Right atrium auricular region (tissue), 2 donors: ENCODE measurements around the gene STRADB. TPM values are rescaled to one million over a fixed set of nuclear protein-coding genes. Genes with fewer than 3 reads are reported as not detected.

Experiments
- DNase-seq: peaks from one replicate; pipeline ENCODE4 v3.0.0-alpha.2; 2019; ENCODE audit warnings: low spot score
- H3K27ac ChIP-seq, 2 donors: fragments of 200-600 bp; sonication (generic); 1 replicate in 1 of 2; 2 replicates in 1 of 2; pipeline ENCODE4 v1.5.1; 2016 to 2019
- H3K27me3 ChIP-seq, 2 donors: fragments of 200-600 bp; sonication (generic); one replicate each; pipeline versions ENCODE4 v1.5.1 to v1.6.0; 2017 to 2019
- H3K36me3 ChIP-seq: fragments of 200-600 bp; sonication (generic); one replicate; pipeline ENCODE4 v1.5.1; 2016
- H3K4me1 ChIP-seq, 2 donors: fragments of 200-600 bp; sonication (generic); one replicate each; pipeline versions ENCODE4 v1.5.1 to v1.6.0; 2017 to 2019
- H3K4me3 ChIP-seq, 2 donors: fragments of 200-600 bp; sonication (generic); 1 replicate in 1 of 2; 2 replicates in 1 of 2; pipeline ENCODE4 v1.5.1; 2017 to 2019; ENCODE audit warnings: mild to moderate bottlenecking in 1 of 2, moderate library complexity in 1 of 2
- H3K9me3 ChIP-seq, 2 donors: fragments of 200-600 bp; sonication (generic); one replicate each; pipeline ENCODE4 v1.5.1; 2019
- total RNA-seq, 2 donors: library from RNA; depleted of rRNA; stranded (reverse); fragments of >200 nt; gene quantifications; one replicate each; pipeline ENCODE4 v1.1.0, GENCODE V29; 2016
- TF ChIP-seq, protein P1 (sequence below), 2 donors: fragments of 200-600 bp; sonication (generic); IDR thresholded peaks; one replicate each; pipeline ENCODE4 v1.5.1; 2019; ENCODE audit warnings: antibody characterized with exemption in 2 of 2

STRADB gene
- total RNA-seq, 2 donors from 2014 or later, result 28.5 to 78.1 TPM

DNA sequence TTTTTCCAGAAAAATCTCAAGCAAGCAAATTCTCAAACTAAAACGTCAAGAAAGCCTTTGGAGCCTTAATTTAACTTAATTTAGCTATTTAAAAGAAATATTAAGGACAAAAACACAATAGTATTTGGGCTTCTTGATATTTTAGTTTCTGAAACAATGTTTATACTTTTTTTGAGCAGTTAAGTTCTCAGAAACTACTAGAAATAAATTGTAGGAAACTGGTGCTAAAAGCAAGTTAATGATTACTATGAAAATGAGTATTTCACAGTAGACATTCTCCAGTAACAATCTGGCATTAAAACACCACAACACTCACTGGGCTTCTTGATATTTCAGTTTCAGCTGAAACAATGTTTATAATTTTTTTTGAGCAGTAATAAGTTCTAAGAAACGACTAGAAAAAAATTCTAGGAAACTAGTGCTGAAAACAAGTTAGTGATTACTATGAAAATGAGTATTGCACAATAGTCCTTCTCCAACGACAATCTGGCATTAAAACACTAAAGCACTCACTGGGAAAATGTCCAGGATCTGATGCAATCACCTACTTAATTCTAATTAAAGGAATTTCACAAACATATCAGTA, 45.4 kb upstream of the STRADB start:
- peak overlapping the region; percentile 30 to 36 for H3K4me3 ChIP-seq
- H3K36me3 ChIP-seq, result no peaks in the 10 kb centered on the region
- TF ChIP-seq, protein P1, sequence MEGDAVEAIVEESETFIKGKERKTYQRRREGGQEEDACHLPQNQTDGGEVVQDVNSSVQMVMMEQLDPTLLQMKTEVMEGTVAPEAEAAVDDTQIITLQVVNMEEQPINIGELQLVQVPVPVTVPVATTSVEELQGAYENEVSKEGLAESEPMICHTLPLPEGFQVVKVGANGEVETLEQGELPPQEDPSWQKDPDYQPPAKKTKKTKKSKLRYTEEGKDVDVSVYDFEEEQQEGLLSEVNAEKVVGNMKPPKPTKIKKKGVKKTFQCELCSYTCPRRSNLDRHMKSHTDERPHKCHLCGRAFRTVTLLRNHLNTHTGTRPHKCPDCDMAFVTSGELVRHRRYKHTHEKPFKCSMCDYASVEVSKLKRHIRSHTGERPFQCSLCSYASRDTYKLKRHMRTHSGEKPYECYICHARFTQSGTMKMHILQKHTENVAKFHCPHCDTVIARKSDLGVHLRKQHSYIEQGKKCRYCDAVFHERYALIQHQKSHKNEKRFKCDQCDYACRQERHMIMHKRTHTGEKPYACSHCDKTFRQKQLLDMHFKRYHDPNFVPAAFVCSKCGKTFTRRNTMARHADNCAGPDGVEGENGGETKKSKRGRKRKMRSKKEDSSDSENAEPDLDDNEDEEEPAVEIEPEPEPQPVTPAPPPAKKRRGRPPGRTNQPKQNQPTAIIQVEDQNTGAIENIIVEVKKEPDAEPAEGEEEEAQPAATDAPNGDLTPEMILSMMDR (IDR thresholded peaks at IDR 0.05), result no peak
- H3K4me1 ChIP-seq, result peaks cover 0 to 63% of the 10 kb centered on the region in 2 donors
- H3K27ac ChIP-seq, result peak overlapping the region; percentile 65 to 87
- H3K27me3 ChIP-seq, result no peaks in the 10 kb centered on the region
- H3K9me3 ChIP-seq, result no peaks in the 10 kb centered on the region
- no peak for DNase-seq

DNA sequence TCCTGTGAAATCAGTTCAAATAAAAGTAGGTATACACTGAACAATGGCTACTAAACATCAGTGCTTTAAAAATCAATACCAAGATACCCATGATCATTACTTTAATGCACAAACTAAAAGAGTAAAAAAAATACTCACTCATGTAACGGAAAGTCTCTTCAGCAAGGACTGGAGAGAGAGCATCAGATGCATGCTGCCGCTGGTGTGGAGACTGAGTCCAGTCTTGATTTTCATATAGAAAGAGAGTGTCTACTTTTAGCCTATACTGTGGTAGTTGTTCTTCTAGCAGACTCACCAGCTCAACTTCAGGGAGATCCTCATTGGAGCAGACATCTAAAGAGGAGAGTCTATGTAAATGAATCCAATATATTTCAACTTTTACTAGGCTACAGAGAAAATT, 44.3 kb upstream of the STRADB start:
- Histone ChIP-seq H3K27ac (peak overlapping the region; percentile 65 to 87), H3K4me3 (peak overlapping the region; percentile 30 to 36), H3K4me1 (peaks cover 0 to 68% of the 10 kb centered on the region in 2 donors), H3K9me3 (no peaks in the 10 kb centered on the region), H3K36me3 (no peaks in the 10 kb centered on the region), H3K27me3 (no peaks in the 10 kb centered on the region)
- TF ChIP-seq, protein P1 (IDR thresholded peaks at IDR 0.05), result no peak
- no peak for DNase-seq

DNA sequence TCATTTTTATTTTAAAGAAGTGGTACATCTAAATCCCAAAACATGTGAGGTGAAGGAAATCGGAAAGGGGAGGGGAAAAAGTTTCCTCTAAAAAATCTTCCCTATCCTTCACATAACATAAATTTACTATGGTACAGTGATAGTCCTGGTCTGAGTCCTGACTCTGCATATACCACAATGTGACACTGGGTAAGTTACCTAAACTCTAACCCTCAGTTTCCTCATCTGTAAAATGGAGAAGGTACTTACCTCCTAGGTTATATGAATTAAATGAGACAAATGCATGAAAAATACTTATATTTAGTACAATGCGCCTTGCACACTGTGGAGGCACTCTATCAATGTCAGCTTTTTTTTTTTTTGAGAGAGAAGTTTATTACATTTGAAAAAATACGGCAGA, 42.6 kb upstream of the STRADB start:
- Histone ChIP-seq H3K9me3 (no peaks in the 10 kb centered on the region), H3K4me3 (no peak overlapping the region), H3K27ac (no peak overlapping the region), H3K4me1 (peaks cover 0 to 76% of the 10 kb centered on the region in 2 donors), H3K36me3 (no peaks in the 10 kb centered on the region), H3K27me3 (no peaks in the 10 kb centered on the region)
- DNase-seq, result no peak
- TF ChIP-seq, protein P1 (IDR thresholded peaks at IDR 0.05), result no peak

DNA sequence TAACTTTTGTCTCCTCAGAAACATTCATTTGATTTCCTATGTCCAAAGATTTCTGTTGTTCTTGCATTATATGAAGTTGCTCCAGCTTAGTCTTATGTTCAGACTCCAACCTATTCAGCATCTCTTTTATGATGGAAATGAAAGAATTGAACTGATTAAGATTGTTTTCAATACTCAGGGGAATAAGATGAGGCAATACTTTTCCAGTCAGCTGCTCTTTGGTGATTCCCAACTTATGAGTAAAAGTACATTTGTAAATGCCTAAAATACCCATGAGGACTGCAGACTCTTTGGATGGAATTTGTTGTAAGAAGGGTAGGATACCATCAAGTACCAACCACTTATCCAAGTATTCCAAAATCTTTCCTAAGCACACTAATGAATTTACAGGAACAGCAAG, 40.1 kb upstream of the STRADB start:
- Histone ChIP-seq H3K9me3 (no peaks in the 10 kb centered on the region), H3K4me1 (peaks cover 0 to 76% of the 10 kb centered on the region in 2 donors), H3K36me3 (no peaks in the 10 kb centered on the region), H3K4me3 (no peak overlapping the region), H3K27me3 (no peaks in the 10 kb centered on the region), H3K27ac (peak overlapping the region in 1 of 2 donors; percentile 85)
- TF ChIP-seq, protein P1 (IDR thresholded peaks at IDR 0.05), result no peak
- no peak for DNase-seq

DNA sequence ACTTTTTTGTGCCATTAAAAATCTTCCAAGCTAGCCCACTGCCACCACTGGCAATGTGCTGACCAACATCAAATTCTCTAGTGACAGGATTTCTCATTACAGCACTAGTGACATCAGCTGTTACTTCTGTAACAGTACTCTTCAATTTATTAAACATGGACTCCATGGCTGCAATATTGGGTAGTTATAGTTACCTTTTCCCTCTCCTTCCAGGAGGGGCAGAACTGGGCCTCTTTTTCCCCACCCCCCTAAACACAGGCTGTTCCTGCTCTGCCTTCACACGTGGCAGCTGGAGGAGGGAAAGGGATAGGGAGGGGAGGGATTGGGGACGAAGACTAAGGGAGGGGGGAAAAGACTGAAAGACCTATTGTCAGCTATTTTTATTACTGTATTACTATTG, 38.4 kb upstream of the STRADB start:
- H3K4me1 ChIP-seq, result peaks cover 0 to 66% of the 10 kb centered on the region in 2 donors
- TF ChIP-seq, protein P1 (IDR thresholded peaks at IDR 0.05), result no peak

DNA sequence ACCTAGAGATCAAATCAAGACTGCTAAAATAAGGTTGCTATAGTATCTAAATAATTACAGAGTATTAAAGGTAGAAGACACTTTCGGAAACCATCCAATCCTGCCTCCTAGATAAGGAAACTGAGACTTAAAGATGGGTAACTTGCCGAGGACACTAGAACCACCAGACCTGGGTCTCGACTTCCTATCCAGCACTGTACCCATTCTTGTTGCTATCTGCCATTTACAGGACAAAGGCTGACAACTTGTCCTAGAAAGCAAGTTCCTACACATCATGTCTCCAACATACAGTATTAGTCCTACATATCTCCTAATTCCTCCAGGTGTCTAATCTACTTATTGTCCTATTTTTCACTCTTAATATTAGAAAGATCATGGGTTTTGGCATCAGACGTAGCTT, 38.0 kb upstream of the STRADB start:
- TF ChIP-seq, protein P1 (IDR thresholded peaks at IDR 0.05), result no peak
- H3K9me3 ChIP-seq, result no peaks in the 10 kb centered on the region
- peaks cover 0 to 66% of the 10 kb centered on the region in 2 donors for H3K4me1 ChIP-seq
- no peaks in the 10 kb centered on the region for H3K27me3 ChIP-seq
- DNase-seq, result no peak
- H3K4me3 ChIP-seq, result no peak overlapping the region
- H3K36me3 ChIP-seq, result no peaks in the 10 kb centered on the region
- H3K27ac ChIP-seq, result peak overlapping the region; percentile 76 to 85

More for the DNA sequence above, 38.4 kb upstream of the STRADB start:
- no peak overlapping the region for H3K4me3 ChIP-seq
- H3K36me3 ChIP-seq, result no peaks in the 10 kb centered on the region
- H3K27ac ChIP-seq, result peak overlapping the region; percentile 76 to 85
- no peaks in the 10 kb centered on the region for H3K9me3 ChIP-seq
- H3K27me3 ChIP-seq, result no peaks in the 10 kb centered on the region
- no peak for DNase-seq
